Sciatic nerve (tissue), 2 donors: Measurements from ENCODE around the gene BROX. TPM values are rescaled to one million over a fixed set of nuclear protein-coding genes. Genes with fewer than 3 reads are reported as not detected.
"Not testable (repeated sequence)": the region's sequence is repeated elsewhere in the genome, so short reads cannot be mapped to it uniquely, and the experiment has no call there.

Experiments used
- ATAC-seq: fragments of 200-7000 bp; cut with Tn5 transposase; one replicate; pipeline ENCODE4 v1.9.1; 2020; ENCODE audit warnings: mild to moderate bottlenecking, moderate library complexity
- DNase-seq: peaks from one replicate; pipeline ENCODE4 v3.0.0-alpha.2; 2020; ENCODE audit warnings: low spot score
- intact Hi-C: fragments of 100-400 bp; cut with DNase I; formaldehyde crosslinking; loops from one replicate; pipeline ENCODE4 v1.14.2; 2022
- total RNA-seq: library from RNA; stranded (reverse); fragmentation: NEBNext Ultra II Directional; extraction: Animal tissue kit (Norgen Biotek cat#: 25700); gene quantifications from one replicate; pipeline ENCODE4 v1.2.1, GENCODE V29; 2021
- donor health status: DM: no; HTN: no; CAD: no.
- donor health status: DM: no; HTN: no; CAD: no.

The BROX gene
- total RNA-seq, 1 donor from 2014 or later: 61.6 TPM

- ATAC-seq: no peak
- intact Hi-C loops: no loop called here
- no peak for DNase-seq
Measured at GRCh38 chr1:222716393-222716792, 4.0 kb downstream of the BROX start.

GRCh38 chr1:222728746-222729145 lies 16.4 kb downstream of the BROX start:
- no peak for ATAC-seq

GRCh38 chr1:222730866-222731265 lies 18.5 kb downstream of the BROX start:
- ATAC-seq (no peak), DNase-seq (no peak)
- intact Hi-C loops: no loop called here

More at GRCh38 chr1:222728746-222729145, 16.4 kb downstream of the BROX start:
- DNase-seq: no peak
- intact Hi-C loops: no loop called here

GRCh38 chr1:222732216-222733159 lies 20.1 kb downstream of the BROX start:
- intact Hi-C loops: no loop called here
- no peak for ATAC-seq

GRCh38 chr1:222734740-222735139 lies 22.4 kb downstream of the BROX start:
- DNase-seq: no peak
- intact Hi-C loops: no loop called here
- no peak for ATAC-seq

More at GRCh38 chr1:222732216-222733159, 20.1 kb downstream of the BROX start:
- no peak for DNase-seq

GRCh38 chr1:222736470-222736869 lies 24.1 kb downstream of the BROX start:
- intact Hi-C loops: no loop called here
- no peak for ATAC-seq

GRCh38 chr1:222736972-222737371 lies 24.6 kb downstream of the BROX start, which contains the start of gene FAM177B:
TSS of gene FAM177B (plus strand) at chr1:222737202. CDS start at chr1:222746546, 9,344 bp downstream.
- intact Hi-C loops: no loop called here
- ATAC-seq: no peak
- DNase-seq: no peak

More at GRCh38 chr1:222736470-222736869, 24.1 kb downstream of the BROX start:
- no peak for DNase-seq

- DNase-seq (no peak), ATAC-seq (peak; percentile 66)
- intact Hi-C loops: no loop called here
Measured at GRCh38 chr1:222739465-222739864, 27.1 kb downstream of the BROX start.

GRCh38 chr1:222739929-222740328 lies 27.6 kb downstream of the BROX start:
- DNase-seq (no peak), ATAC-seq (no peak)
- intact Hi-C loops: no loop called here

GRCh38 chr1:222741630-222742457 lies 29.5 kb downstream of the BROX start:
- intact Hi-C loops, DNase-seq, ATAC-seq: not testable (repeated sequence)

- DNase-seq: no peak
- intact Hi-C loops: no loop called here
- ATAC-seq: no peak
Measured at GRCh38 chr1:222749927-222750326, 37.6 kb downstream of the BROX start.

GRCh38 chr1:222750651-222751050 lies 38.3 kb downstream of the BROX start:
- DNase-seq (no peak), ATAC-seq (no peak)
- intact Hi-C loops: no loop called here

GRCh38 chr1:222751255-222751654 lies 38.9 kb downstream of the BROX start:
- no peak for DNase-seq
- no peak for ATAC-seq
- intact Hi-C loops: no loop called here

GRCh38 chr1:222754366-222755139 lies 42.2 kb downstream of the BROX start:
- DNase-seq: peak; percentile 79
- peak; percentile 97 for ATAC-seq
- intact Hi-C loops: no loop called here

GRCh38 chr1:222757646-222758268 lies 45.4 kb downstream of the BROX start:
- no peak for DNase-seq
- intact Hi-C loops: no loop called here
- no peak for ATAC-seq

GRCh38 chr1:222759451-222760035 lies 47.2 kb downstream of the BROX start:
- intact Hi-C loops: no loop called here
- ATAC-seq (no peak), DNase-seq (no peak)

- ATAC-seq (no peak), DNase-seq (no peak)
- intact Hi-C loops: no loop called here
Measured at GRCh38 chr1:222761083-222761482, 48.7 kb downstream of the BROX start.

GRCh38 chr1:222762178-222762577 lies 49.8 kb downstream of the BROX start:
- intact Hi-C loops, ATAC-seq, DNase-seq: not testable (repeated sequence)
